GM19455 (cell line): ENCODE results near the gene RCAN1.
"Not testable (repeated sequence)": the region's sequence is repeated elsewhere in the genome, so short reads cannot be mapped to it uniquely, and the experiment has no call there.

Experiments used
- ATAC-seq: cut with Tn5 transposase; IDR thresholded peaks from one replicate; pipeline ENCODE4 v1.9.1; 2021; ENCODE audit not compliant: unreplicated experiment

Gene RCAN1

GRCh38 chr21:34623516-34623915 is 8.6 kb upstream of the RCAN1 start:
- ATAC-seq, result no peak

- no peak for ATAC-seq
Measured at GRCh38 chr21:34621434-34622350, 6.8 kb upstream of the RCAN1 start.

- no peak for ATAC-seq
Measured at GRCh38 chr21:34619841-34620665, 5.1 kb upstream of the RCAN1 start.

GRCh38 chr21:34618941-34619340 is 4.0 kb upstream of the RCAN1 start:
- ATAC-seq, result no peak

- no peak for ATAC-seq
Measured at GRCh38 chr21:34617753-34618339, 2.9 kb upstream of the RCAN1 start.

- no peak for ATAC-seq
Measured at GRCh38 chr21:34615487-34615814, 538 bp upstream of the RCAN1 start.

GRCh38 chr21:34613679-34614627 is 960 bp downstream of the RCAN1 start:
- ATAC-seq, result no peak

GRCh38 chr21:34612557-34612956 is 2.4 kb downstream of the RCAN1 start:
- ATAC-seq, result no peak

GRCh38 chr21:34612056-34612455 is 2.9 kb downstream of the RCAN1 start:
- no peak for ATAC-seq

GRCh38 chr21:34611528-34611927 is 3.4 kb downstream of the RCAN1 start:
- ATAC-seq, result no peak

GRCh38 chr21:34609933-34610549 is 4.9 kb downstream of the RCAN1 start:
- ATAC-seq, result no peak

- no peak for ATAC-seq
Measured at GRCh38 chr21:34609244-34609932, 5.5 kb downstream of the RCAN1 start.

GRCh38 chr21:34607376-34607775 is 7.5 kb downstream of the RCAN1 start:
- ATAC-seq, result not testable (repeated sequence)

- no peak for ATAC-seq
Measured at GRCh38 chr21:34606621-34607020, 8.3 kb downstream of the RCAN1 start.

- no peak for ATAC-seq
Measured at GRCh38 chr21:34606051-34606450, 8.9 kb downstream of the RCAN1 start.

GRCh38 chr21:34604956-34605355 is 10.0 kb downstream of the RCAN1 start:
- ATAC-seq, result not testable (repeated sequence)

GRCh38 chr21:34604556-34604955 is 10.4 kb downstream of the RCAN1 start:
- no peak for ATAC-seq

- ATAC-seq, result no peak
Measured at GRCh38 chr21:34603710-34604057, 11.2 kb downstream of the RCAN1 start.

GRCh38 chr21:34603002-34603709 is 11.8 kb downstream of the RCAN1 start:
- ATAC-seq, result peak; percentile 61
